Right renal cortex interstitium (tissue), 3 donors: Measurements from ENCODE around the gene CACHD1. TPM values are rescaled to one million over a fixed set of nuclear protein-coding genes. Genes with fewer than 3 reads are reported as not detected.
A peak's percentile ranks its signal among the peaks of the same experiment; 100 is the strongest.

Experiments
- DNase-seq, 3 donors: peaks; one replicate each; pipeline ENCODE4 v3.0.0-alpha.2; 2013; ENCODE audit warnings: low read depth in 3 of 3, low spot score in 2 of 3
- polyA plus RNA-seq, 3 donors: library from polyadenylated mRNA; unstranded; fragments of 120-200 nt; gene quantifications; one replicate each; pipeline ENCODE4 v1.2.1, GENCODE V29; 2013; ENCODE audit not compliant: insufficient read length in 3 of 3

Gene CACHD1
- polyA plus RNA-seq, 3 donors, result 50.7 to 66.3 (median 56.8) TPM

- DNase-seq, result no peak
These were observed 50.0 kb downstream of the CACHD1 start for GRCh38 chr1:64519901-64520300.

DNA sequence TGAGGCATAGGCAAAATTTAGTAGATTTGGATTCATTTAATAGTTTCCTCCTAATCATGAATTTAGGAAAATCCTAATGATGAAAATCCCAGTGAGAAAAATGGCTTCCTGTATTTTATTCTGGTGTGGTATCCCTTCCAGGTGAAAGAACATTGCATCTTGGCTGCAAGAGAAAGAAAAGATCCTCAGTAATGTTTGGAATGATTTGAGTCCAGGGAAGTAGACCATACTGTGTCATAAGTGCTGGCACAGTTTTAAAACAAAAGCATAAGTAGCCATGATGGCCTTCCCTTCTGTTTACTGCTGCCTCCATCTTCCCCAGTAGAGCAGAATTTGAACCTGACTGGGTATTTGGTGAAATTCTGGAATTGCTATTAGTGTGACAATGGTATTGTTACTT lies 52.8 kb downstream of the CACHD1 start:
- DNase-seq, result no peak

- DNase-seq, result no peak
These were observed 53.7 kb downstream of the CACHD1 start for GRCh38 chr1:64523413-64524337.

DNA sequence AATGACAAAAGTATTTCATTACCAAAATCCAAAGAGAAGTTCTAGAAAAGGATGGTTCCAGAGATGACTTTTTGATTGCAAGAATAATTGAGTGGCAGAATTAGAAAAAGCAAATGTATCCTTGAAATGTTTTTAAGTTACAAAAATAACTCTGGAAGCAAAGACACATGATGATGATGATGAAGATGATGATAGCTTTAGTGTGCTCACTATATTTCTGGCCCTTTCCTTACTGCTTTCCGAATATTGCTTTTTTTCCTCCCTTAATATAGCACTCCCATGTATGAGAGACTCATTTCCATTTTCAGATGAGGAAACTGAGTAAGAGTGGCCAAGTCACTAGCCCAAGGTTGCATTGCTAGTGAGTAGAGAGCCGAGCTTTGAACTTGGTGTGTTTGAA lies 54.7 kb downstream of the CACHD1 start:
- DNase-seq, result no peak

DNA sequence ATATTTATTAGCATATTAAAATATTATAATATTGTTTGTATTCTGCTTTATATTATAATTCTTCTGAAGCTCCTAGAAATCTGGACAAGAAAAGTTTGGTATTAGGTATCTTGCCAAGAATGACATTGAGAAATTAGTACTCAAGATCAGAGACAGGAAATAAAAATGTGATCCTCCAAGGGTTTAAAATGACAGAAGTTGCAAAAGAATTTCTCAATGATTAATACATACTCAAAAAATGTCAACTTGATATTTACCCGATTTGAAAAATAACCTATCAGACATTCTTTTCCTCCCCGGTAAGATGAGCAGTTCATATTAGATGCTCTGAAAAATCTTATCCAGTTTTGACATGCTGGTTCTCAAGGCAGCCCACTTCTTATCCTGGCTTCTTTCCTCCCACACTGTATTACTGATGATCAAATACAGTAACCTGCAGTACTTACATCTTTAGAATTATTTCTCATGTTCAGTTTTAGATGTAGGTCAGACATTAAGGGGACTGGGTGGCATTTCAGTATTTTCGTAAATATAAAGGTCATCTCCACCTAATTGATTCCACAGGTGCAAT lies 55.3 kb downstream of the CACHD1 start:
- no peak for DNase-seq

GRCh38 chr1:64526312-64526711 lies 56.4 kb downstream of the CACHD1 start:
- no peak for DNase-seq

DNA sequence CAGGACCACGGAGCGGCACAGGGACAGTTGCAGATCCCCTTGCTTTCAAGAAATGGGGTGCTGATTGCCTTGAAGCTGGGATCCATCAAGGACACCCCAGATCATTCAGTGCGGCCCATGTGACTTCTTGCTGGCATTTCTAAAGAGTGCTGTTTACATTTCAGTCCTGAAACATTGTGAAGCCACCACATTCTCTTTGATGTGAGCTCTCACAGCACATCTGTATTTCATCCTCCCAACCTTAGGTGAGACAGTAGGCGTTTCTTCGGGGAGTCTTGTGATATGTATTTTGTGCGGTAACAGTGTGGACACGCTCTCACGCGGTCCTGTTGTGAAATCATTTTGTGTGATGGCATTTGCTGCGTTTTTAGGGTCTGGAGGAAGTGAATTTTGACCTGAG lies 57.2 kb downstream of the CACHD1 start:
- DNase-seq, result no peak

DNA sequence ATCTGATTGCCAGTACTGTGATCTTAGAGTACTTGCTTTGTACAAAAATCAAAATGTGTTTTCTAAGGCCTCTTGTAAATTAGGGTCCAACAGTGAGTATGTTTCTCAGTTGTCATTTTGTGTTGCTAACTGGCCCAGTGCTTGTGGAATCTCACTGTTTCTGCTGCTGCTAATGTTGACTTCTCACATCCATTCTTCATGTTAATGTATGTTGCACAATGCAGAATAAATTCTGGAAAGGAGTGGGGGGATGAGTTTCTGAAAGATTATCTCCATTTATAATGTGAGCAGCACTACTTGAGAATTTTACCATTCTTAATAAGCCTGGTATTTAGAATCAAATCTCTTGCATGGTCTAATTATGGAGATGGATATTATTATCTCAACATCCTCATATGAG lies 57.9 kb downstream of the CACHD1 start:
- no peak for DNase-seq

DNA sequence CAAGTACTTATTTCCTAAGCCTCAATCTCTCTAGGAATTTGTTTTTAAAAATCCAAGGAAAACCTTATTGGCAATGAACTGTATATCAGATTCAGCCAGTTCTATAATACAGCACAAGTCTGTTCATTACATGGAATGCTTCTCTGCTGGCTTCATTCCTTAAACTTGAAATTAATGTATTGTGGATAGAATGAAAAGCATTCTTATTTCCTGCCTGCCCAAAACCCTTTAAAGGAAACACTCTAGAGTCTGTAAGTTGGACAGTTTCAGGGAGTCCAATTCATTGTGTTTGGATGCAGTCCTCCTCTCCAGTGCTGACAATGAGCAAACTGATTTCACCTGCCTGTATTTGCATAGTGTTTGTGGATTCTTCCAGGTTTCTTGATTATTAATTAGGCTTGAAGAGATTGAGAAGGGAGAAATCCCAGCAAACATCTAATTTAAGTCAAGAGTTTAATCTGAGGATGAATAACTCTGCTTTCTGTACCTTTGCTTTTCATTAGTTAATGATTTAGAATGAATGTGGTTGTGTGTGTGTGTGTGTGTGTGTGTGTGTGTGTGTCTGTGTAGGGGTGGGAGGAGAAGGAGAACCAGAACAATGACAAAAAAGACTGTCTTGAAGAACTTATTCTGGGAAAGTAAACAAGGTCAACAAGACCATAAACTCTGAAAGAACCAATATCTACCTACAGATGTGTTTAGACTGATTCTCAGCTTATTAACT lies 61.2 kb downstream of the CACHD1 start:
- DNase-seq, result no peak

DNA sequence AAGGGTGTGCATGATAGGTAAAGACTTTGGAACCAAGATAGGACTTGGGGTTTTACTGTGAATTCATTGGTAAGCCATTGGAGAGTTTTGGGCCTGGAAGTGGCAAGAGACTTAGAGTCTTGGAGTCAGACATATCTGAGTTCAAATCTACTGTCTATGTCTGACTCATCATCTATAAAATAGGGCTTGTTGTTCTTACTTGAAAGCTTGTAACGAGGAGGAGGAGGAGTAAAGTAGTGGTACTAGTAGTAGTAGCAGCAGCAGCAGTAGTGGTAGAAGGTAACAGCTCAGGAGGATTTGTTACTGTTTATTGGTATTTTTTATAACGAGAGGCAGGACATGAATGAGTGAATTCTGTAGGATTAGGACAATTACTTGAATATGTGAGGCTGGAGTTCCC lies 62.7 kb downstream of the CACHD1 start:
- no peak for DNase-seq

GRCh38 chr1:64535938-64536835 lies 66.3 kb downstream of the CACHD1 start:
- no peak for DNase-seq

- no peak for DNase-seq
These were observed 67.0 kb downstream of the CACHD1 start for GRCh38 chr1:64536836-64537490.

GRCh38 chr1:64537942-64538341 lies 68.0 kb downstream of the CACHD1 start:
- DNase-seq, result no peak

- DNase-seq, result no peak
These were observed 68.5 kb downstream of the CACHD1 start for GRCh38 chr1:64538389-64538788.

- no peak for DNase-seq
These were observed 69.4 kb downstream of the CACHD1 start for GRCh38 chr1:64539289-64539688.

- DNase-seq, result peak in 1 of 3 donors; percentile 72
These were observed 69.9 kb downstream of the CACHD1 start for GRCh38 chr1:64539781-64540218.

GRCh38 chr1:64540265-64540791 lies 70.4 kb downstream of the CACHD1 start:
- DNase-seq, result no peak

DNA sequence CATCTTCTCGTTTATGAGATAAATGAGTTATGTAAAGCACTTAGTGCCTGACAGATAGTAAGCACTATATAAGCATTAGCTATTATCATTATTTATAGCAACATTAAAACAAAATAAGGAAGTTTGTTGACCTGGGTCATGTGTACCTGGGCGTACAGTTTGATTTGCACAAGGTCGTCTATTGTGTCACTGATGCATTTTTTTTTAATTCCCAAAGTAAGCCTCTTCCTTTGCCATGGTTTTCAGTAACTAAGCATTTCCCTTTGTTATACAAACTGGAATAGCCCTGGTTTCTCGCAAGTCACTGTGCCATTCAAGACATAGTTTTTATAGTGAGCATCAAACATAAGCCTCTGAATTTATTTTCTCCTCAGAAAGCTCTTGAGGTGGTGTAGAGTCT lies 72.2 kb downstream of the CACHD1 start:
- no peak for DNase-seq

DNA sequence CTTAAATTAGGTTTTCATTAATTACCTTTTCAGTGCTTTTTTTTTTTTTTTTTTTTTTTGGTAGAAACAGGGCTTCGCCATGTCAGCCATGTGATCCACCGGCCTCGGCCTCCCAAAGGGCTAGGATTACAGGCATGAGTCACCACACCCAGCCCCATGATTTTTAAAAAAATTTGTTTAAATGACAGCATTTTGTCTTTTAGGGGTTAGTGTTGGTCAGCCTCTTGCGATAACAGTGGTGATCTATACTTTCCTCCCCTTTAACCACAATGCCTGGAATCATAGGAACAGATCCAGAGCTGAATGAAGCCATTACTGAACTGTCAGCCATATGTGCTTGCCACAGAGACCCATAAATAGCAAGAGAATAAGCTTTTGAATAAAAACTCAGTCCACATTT lies 73.9 kb downstream of the CACHD1 start:
- DNase-seq, result no peak
